SK-N-MC (cell line): ENCODE measurements around the gene FASTK.

Experiments
- DNase-seq: peaks from one replicate; pipeline ENCODE4 v3.0.0-alpha.2; 2011; ENCODE audit warnings: low read depth, low spot score
- H3K27ac ChIP-seq: fragments of 200-600 bp; sonication (generic); 2 replicates; pipeline ENCODE4 v1.5.1; 2016; ENCODE audit warnings: mixed run types
- H3K36me3 ChIP-seq: fragments of 200-600 bp; sonication (generic); 2 replicates; pipeline ENCODE4 v1.6.1; 2017; ENCODE audit warnings: antibody characterized with exemption, low read length, mixed read lengths; ENCODE audit not compliant: insufficient read depth
- H3K4me3 ChIP-seq: fragments of 200-600 bp; sonication (generic); 2 replicates; pipeline ENCODE4 v1.5.1; 2016
- H3K9ac ChIP-seq: fragments of 200-600 bp; sonication (generic); 2 replicates; pipeline ENCODE4 v1.8.0; 2017; ENCODE audit warnings: mixed run types, mixed read lengths; ENCODE audit not compliant: insufficient read length
- H3K9me3 ChIP-seq: fragments of 200-600 bp; sonication (generic); 2 replicates; pipeline ENCODE4 v1.6.1; 2017; ENCODE audit warnings: low read depth, mild to moderate bottlenecking, antibody characterized with exemption, low read length, moderate library complexity, mixed read lengths
- EZH2 ChIP-seq: fragments of 200-600 bp; sonication (generic); IDR thresholded peaks from one replicate; pipeline ENCODE4 v1.6.1; 2017; ENCODE audit warnings: antibody characterized with exemption
- FOXP2 ChIP-seq: optimal IDR thresholded peaks from 2 replicates; pipeline ENCODE3; 2011; ENCODE audit warnings: mild to moderate bottlenecking, moderate library complexity; ENCODE audit not compliant: insufficient read depth; ENCODE audit errors: extremely low read length, control extremely low read depth
- POLR2AphosphoS5 ChIP-seq: IDR thresholded peaks from 2 replicates; pipeline ENCODE4 v1.6.1; 2012; ENCODE audit warnings: mild to moderate bottlenecking, low read depth, low read length, borderline replicate concordance

Gene FASTK

GRCh38 chr7:151035902-151036301 is 44.7 kb downstream of the FASTK start:
- Histone ChIP-seq H3K9ac (no peak overlapping the region), H3K36me3 (peaks cover 11% of the 10 kb centered on the region; the same call in 1 of the 2 replicates), H3K27ac (no peak overlapping the region), H3K9me3 (no peaks in the 10 kb centered on the region), H3K4me3 (no peak overlapping the region)
- DNase-seq: no peak
- TF ChIP-seq EZH2 (no peak), FOXP2 (no peak), POLR2AphosphoS5 (no peak)

- H3K9me3 ChIP-seq: no peaks in the 10 kb centered on the region
- H3K27ac ChIP-seq: no peak overlapping the region
- H3K9ac ChIP-seq: no peak overlapping the region
- H3K36me3 ChIP-seq: peaks cover 11% of the 10 kb centered on the region; the same call in 1 of the 2 replicates
- TF ChIP-seq EZH2: no peak
- TF ChIP-seq FOXP2: no peak
- TF ChIP-seq POLR2AphosphoS5: no peak
- DNase-seq: no peak
- no peak overlapping the region for H3K4me3 ChIP-seq
Observed at GRCh38 chr7:151035026-151035717, 45.4 kb downstream of the FASTK start.

GRCh38 chr7:151034312-151035025 is 46.1 kb downstream of the FASTK start:
- Histone ChIP-seq H3K9ac (no peak overlapping the region), H3K4me3 (no peak overlapping the region), H3K36me3 (peaks cover 11% of the 10 kb centered on the region; the same call in 1 of the 2 replicates), H3K9me3 (no peaks in the 10 kb centered on the region), H3K27ac (no peak overlapping the region)
- no peak for DNase-seq
- no peak for TF ChIP-seq EZH2
- no peak for TF ChIP-seq POLR2AphosphoS5
- no peak for TF ChIP-seq FOXP2

- Histone ChIP-seq H3K4me3 (no peak overlapping the region), H3K9me3 (no peaks in the 10 kb centered on the region), H3K9ac (no peak overlapping the region), H3K27ac (no peak overlapping the region), H3K36me3 (peaks cover 11% of the 10 kb centered on the region; the same call in 1 of the 2 replicates)
- no peak for DNase-seq
- TF ChIP-seq EZH2 (no peak), POLR2AphosphoS5 (no peak), FOXP2 (no peak)
Observed at GRCh38 chr7:151033864-151034249, 46.8 kb downstream of the FASTK start.

- no peak for DNase-seq
- H3K4me3 ChIP-seq: no peak overlapping the region
- peaks cover 11% of the 10 kb centered on the region; the same call in 1 of the 2 replicates for H3K36me3 ChIP-seq
- TF ChIP-seq POLR2AphosphoS5 (no peak), EZH2 (no peak), FOXP2 (no peak)
- H3K9ac ChIP-seq: no peak overlapping the region
- H3K9me3 ChIP-seq: no peaks in the 10 kb centered on the region
- no peak overlapping the region for H3K27ac ChIP-seq
Observed at GRCh38 chr7:151032936-151033863, 47.4 kb downstream of the FASTK start.

GRCh38 chr7:151031011-151031410 is 49.6 kb downstream of the FASTK start:
- H3K27ac ChIP-seq: no peak overlapping the region
- H3K4me3 ChIP-seq: no peak overlapping the region
- H3K9ac ChIP-seq: no peak overlapping the region
- TF ChIP-seq POLR2AphosphoS5 (no peak), EZH2 (no peak), FOXP2 (no peak)
- H3K36me3 ChIP-seq: peaks cover 11% of the 10 kb centered on the region; the same call in 1 of the 2 replicates
- H3K9me3 ChIP-seq: no peaks in the 10 kb centered on the region
- no peak for DNase-seq

- DNase-seq: no peak
- Histone ChIP-seq H3K27ac (no peak overlapping the region; the same call in 1 of the 2 replicates), H3K9me3 (no peaks in the 10 kb centered on the region), H3K36me3 (no peaks in the 10 kb centered on the region; the same call in 1 of the 2 replicates), H3K9ac (peak overlapping the region; percentile 93), H3K4me3 (peak overlapping the region; percentile 90)
- TF ChIP-seq POLR2AphosphoS5: no peak
- TF ChIP-seq EZH2: no peak
- TF ChIP-seq FOXP2: no peak
Observed at GRCh38 chr7:151028948-151029501, 51.6 kb downstream of the FASTK start.
